ENCODE data around the gene APBA2.

APBA2 gene

GRCh38 chr15:28942046-28942445, 56.3 kb downstream of the APBA2 start:
- DNase-seq: no peak

GRCh38 chr15:28942571-28942970, 56.8 kb downstream of the APBA2 start:
- no peak for DNase-seq

GRCh38 chr15:28943146-28943545, 57.4 kb downstream of the APBA2 start:
- DNase-seq: no peak

GRCh38 chr15:28943611-28944230, 57.9 kb downstream of the APBA2 start:
- DNase-seq: no peak

- DNase-seq: no peak
These were observed 58.5 kb downstream of the APBA2 start for GRCh38 chr15:28944286-28944685.

- DNase-seq: no peak
These were observed 59.0 kb downstream of the APBA2 start for GRCh38 chr15:28944696-28945300.

- no peak for DNase-seq
These were observed 60.0 kb downstream of the APBA2 start for GRCh38 chr15:28945626-28946230.

- DNase-seq: no peak
These were observed 61.0 kb downstream of the APBA2 start for GRCh38 chr15:28946803-28947202.

GRCh38 chr15:28947221-28947674, 61.5 kb downstream of the APBA2 start:
- no peak for DNase-seq

GRCh38 chr15:28948036-28948435, 62.3 kb downstream of the APBA2 start:
- no peak for DNase-seq

GRCh38 chr15:28950916-28951315, 65.1 kb downstream of the APBA2 start:
- DNase-seq: no peak

- DNase-seq: no peak
These were observed 67.1 kb downstream of the APBA2 start for GRCh38 chr15:28952666-28953491.

GRCh38 chr15:28953573-28954195, 67.9 kb downstream of the APBA2 start:
- DNase-seq: no peak

GRCh38 chr15:28954466-28955159, 68.8 kb downstream of the APBA2 start:
- no peak for DNase-seq

GRCh38 chr15:28955160-28955992, 69.6 kb downstream of the APBA2 start:
- peak; percentile 90 for DNase-seq

GRCh38 chr15:28955993-28956421, 70.2 kb downstream of the APBA2 start:
- peak; percentile 82 for DNase-seq

GRCh38 chr15:28956491-28956890, 70.7 kb downstream of the APBA2 start:
- no peak for DNase-seq

- no peak for DNase-seq
These were observed 72.1 kb downstream of the APBA2 start for GRCh38 chr15:28957606-28958498.

GRCh38 chr15:28959326-28959725, 73.6 kb downstream of the APBA2 start:
- DNase-seq: no peak

GRCh38 chr15:28960979-28961378, 75.2 kb downstream of the APBA2 start:
- DNase-seq: no peak

Data from hematopoietic multipotent progenitor cell treated with erythropoietin and hydrocortisone succinate and interleukin-3 and kit ligand, for 6 days (in vitro differentiated cells).